ENCODE data around the gene KDM2A.

Gene KDM2A

DNA sequence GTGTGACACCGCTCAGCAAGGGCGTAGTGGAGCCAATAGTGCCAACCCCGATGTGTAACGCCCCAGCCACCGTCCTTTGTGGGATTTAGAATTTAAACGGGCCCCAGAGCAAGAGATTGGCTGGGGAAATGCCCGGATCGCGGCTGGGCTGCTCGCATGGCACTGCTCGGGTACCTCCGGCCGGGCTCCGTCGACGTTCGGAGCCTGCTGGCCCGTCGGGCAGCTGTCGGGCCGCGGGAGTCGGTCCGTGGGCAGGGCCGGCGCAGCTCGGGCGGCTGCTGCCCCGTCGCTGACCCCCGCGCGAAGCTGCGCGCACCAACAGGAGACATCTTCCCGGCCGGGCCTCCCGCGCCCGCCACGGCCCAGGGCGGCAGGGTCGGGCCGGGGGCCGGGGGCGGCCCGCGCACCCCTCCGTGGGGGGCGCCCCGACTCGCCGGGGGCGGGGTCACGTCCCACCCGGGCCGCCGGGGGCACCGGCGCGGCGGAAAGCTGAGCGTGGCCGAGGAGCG, 1.3 kb upstream of the KDM2A start:
- no peak for DNase-seq
- 17% methylated on average over 37 of the region's 65 CpGs for WGBS
- H3K36me3 ChIP-seq (ENCODE audit: control insufficient read depth in 1 of 2, insufficient read depth in 2 of 2, low read depth in 1 of 2, low read length in 2 of 2) = no peaks in the 10 kb centered on the region
- H3K9me3 ChIP-seq (ENCODE audit: control insufficient read depth, low read length) = no peaks in the 10 kb centered on the region
- peak overlapping the region; percentile 99 for H2BK120ac ChIP-seq (ENCODE audit: low read depth, low read length)
- peak overlapping the region; percentile 99 for H2BK15ac ChIP-seq (ENCODE audit: low read depth, poor library complexity, severe bottlenecking)
- H3K9ac ChIP-seq (ENCODE audit: low read length) = peak overlapping the region; percentile 87
- peak overlapping the region in 1 of 2 experiments; percentile 74 for H3K14ac ChIP-seq (ENCODE audit: low read length in 2 of 2)
- peak overlapping the region; percentile 100 for H4K8ac ChIP-seq (ENCODE audit: low read length)
- peak overlapping the region; percentile 98 for H2BK5ac ChIP-seq (ENCODE audit: low read depth, low read length, poor library complexity, severe bottlenecking)
- peak overlapping the region; percentile 2 to 59 for H3K4me3 ChIP-seq (ENCODE audit: insufficient read depth in 1 of 2, low read depth in 1 of 2, low read length in 2 of 2)
- H3K27ac ChIP-seq (ENCODE audit: low read length, poor library complexity, severe bottlenecking) = no peak overlapping the region
- peak overlapping the region; percentile 100 for H3K4ac ChIP-seq (ENCODE audit: low read depth in 1 of 2, low read length in 2 of 2)
- H2AK5ac ChIP-seq (ENCODE audit: low read length, severe bottlenecking) = peak overlapping the region; percentile 5
- no peak overlapping the region for H3K23ac ChIP-seq (ENCODE audit: low read length in 2 of 2)
- no peaks in the 10 kb centered on the region for H3K79me1 ChIP-seq (replicated peaks; ENCODE audit: low read length, poor library complexity, severe bottlenecking)
- no peaks in the 10 kb centered on the region for H3K27me3 ChIP-seq (ENCODE audit: control insufficient read depth in 1 of 2, insufficient read depth in 1 of 2, low read length in 2 of 2)
- peak overlapping the region; percentile 80 to 100 for H3K18ac ChIP-seq (ENCODE audit: low read depth in 1 of 2, low read length in 2 of 2)
- peak overlapping the region; percentile 33 for H2AFZ ChIP-seq (ENCODE audit: low read depth, low read length)
- H4K91ac ChIP-seq (ENCODE audit: low read length) = peak overlapping the region; percentile 100
- H2BK12ac ChIP-seq (ENCODE audit: low read length in 2 of 2) = peak overlapping the region in 1 of 2 experiments; percentile 23
- peak overlapping the region; percentile 91 for H3K4me2 ChIP-seq (ENCODE audit: low read length, poor library complexity, severe bottlenecking)
- H3K4me1 ChIP-seq (ENCODE audit: control insufficient read depth, insufficient read depth, low read depth, low read length) = peaks cover 16% of the 10 kb centered on the region

- peak overlapping the region; percentile 82 for H3K27ac ChIP-seq (ENCODE audit: low read length, poor library complexity, severe bottlenecking)
- under 1% methylated on average over 40 of the region's 59 CpGs for whole genome bisulfite sequencing
- H2AFZ ChIP-seq (ENCODE audit: low read depth, low read length) = peak overlapping the region; percentile 97
- H3K27me3 ChIP-seq (ENCODE audit: control insufficient read depth in 1 of 2, insufficient read depth in 1 of 2, low read length in 2 of 2) = no peaks in the 10 kb centered on the region
- peak overlapping the region; percentile 99 for H2BK15ac ChIP-seq (ENCODE audit: low read depth, poor library complexity, severe bottlenecking)
- H3K9ac ChIP-seq (ENCODE audit: low read length) = peak overlapping the region; percentile 87
- peaks cover 0 to 5% of the 10 kb centered on the region in 2 experiments for H3K36me3 ChIP-seq (ENCODE audit: control insufficient read depth in 1 of 2, insufficient read depth in 2 of 2, low read depth in 1 of 2, low read length in 2 of 2)
- peak overlapping the region in 1 of 2 experiments; percentile 95 for H3K14ac ChIP-seq (ENCODE audit: low read length in 2 of 2)
- peak overlapping the region; percentile 97 for H2AK5ac ChIP-seq (ENCODE audit: low read length, severe bottlenecking)
- peak overlapping the region; percentile 100 for H3K4ac ChIP-seq (ENCODE audit: low read depth in 1 of 2, low read length in 2 of 2)
- H2BK5ac ChIP-seq (ENCODE audit: low read depth, low read length, poor library complexity, severe bottlenecking) = peak overlapping the region; percentile 98
- H2BK120ac ChIP-seq (ENCODE audit: low read depth, low read length) = peak overlapping the region; percentile 99
- no peak for DNase-seq
- H3K9me3 ChIP-seq (ENCODE audit: control insufficient read depth, low read length) = no peaks in the 10 kb centered on the region
- peak overlapping the region; percentile 18 to 97 for H2BK12ac ChIP-seq (ENCODE audit: low read length in 2 of 2)
- peak overlapping the region; percentile 100 for H4K8ac ChIP-seq (ENCODE audit: low read length)
- peak overlapping the region; percentile 98 to 100 for H3K18ac ChIP-seq (ENCODE audit: low read depth in 1 of 2, low read length in 2 of 2)
- peak overlapping the region; percentile 100 for H4K91ac ChIP-seq (ENCODE audit: low read length)
- H3K23ac ChIP-seq (ENCODE audit: low read length in 2 of 2) = peak overlapping the region in 1 of 2 experiments; percentile 94
- H3K79me1 ChIP-seq (replicated peaks; ENCODE audit: low read length, poor library complexity, severe bottlenecking) = no peaks in the 10 kb centered on the region
- H3K4me3 ChIP-seq (ENCODE audit: insufficient read depth in 1 of 2, low read depth in 1 of 2, low read length in 2 of 2) = peak overlapping the region; percentile 59
- H3K4me2 ChIP-seq (ENCODE audit: low read length, poor library complexity, severe bottlenecking) = peak overlapping the region; percentile 91
- H3K4me1 ChIP-seq (ENCODE audit: control insufficient read depth, insufficient read depth, low read depth, low read length) = peaks cover 18% of the 10 kb centered on the region
Observed at GRCh38 chr11:67118181-67118766, 789 bp upstream of the KDM2A start.

- Histone ChIP-seq H3K9me3 (ENCODE audit: control insufficient read depth, low read length) (no peaks in the 10 kb centered on the region), H4K8ac (ENCODE audit: low read length) (peak overlapping the region; percentile 60), H3K79me1 (replicated peaks; ENCODE audit: low read length, poor library complexity, severe bottlenecking) (no peaks in the 10 kb centered on the region), H3K4ac (ENCODE audit: low read depth in 1 of 2, low read length in 2 of 2) (peak overlapping the region; percentile 84 to 99), H3K18ac (ENCODE audit: low read depth in 1 of 2, low read length in 2 of 2) (peak overlapping the region; percentile 54 to 90), H3K27me3 (ENCODE audit: control insufficient read depth in 1 of 2, insufficient read depth in 1 of 2, low read length in 2 of 2) (no peaks in the 10 kb centered on the region), H2BK5ac (ENCODE audit: low read depth, low read length, poor library complexity, severe bottlenecking) (peak overlapping the region; percentile 77), H2BK120ac (ENCODE audit: low read depth, low read length) (peak overlapping the region; percentile 92), H3K9ac (ENCODE audit: low read length) (peak overlapping the region; percentile 98), H3K14ac (ENCODE audit: low read length in 2 of 2) (peak overlapping the region; percentile 84 to 86), H3K27ac (ENCODE audit: low read length, poor library complexity, severe bottlenecking) (peak overlapping the region; percentile 70), H3K36me3 (ENCODE audit: control insufficient read depth in 1 of 2, insufficient read depth in 2 of 2, low read depth in 1 of 2, low read length in 2 of 2) (peaks cover 4 to 10% of the 10 kb centered on the region in 2 experiments), H2AK5ac (ENCODE audit: low read length, severe bottlenecking) (no peak overlapping the region), H2BK12ac (ENCODE audit: low read length in 2 of 2) (no peak overlapping the region), H3K4me2 (ENCODE audit: low read length, poor library complexity, severe bottlenecking) (peak overlapping the region; percentile 57), H3K4me3 (ENCODE audit: insufficient read depth in 1 of 2, low read depth in 1 of 2, low read length in 2 of 2) (peak overlapping the region; percentile 89 to 99), H2BK15ac (ENCODE audit: low read depth, poor library complexity, severe bottlenecking) (peak overlapping the region; percentile 100), H3K23ac (ENCODE audit: low read length in 2 of 2) (peak overlapping the region; percentile 9 to 81), H2AFZ (ENCODE audit: low read depth, low read length) (peak overlapping the region; percentile 88), H3K4me1 (ENCODE audit: control insufficient read depth, insufficient read depth, low read depth, low read length) (peaks cover 20% of the 10 kb centered on the region), H4K91ac (ENCODE audit: low read length) (peak overlapping the region; percentile 93)
- DNase-seq = peak; percentile 41
- under 1% methylated on average over 44 of the region's 61 CpGs for WGBS
Observed at GRCh38 chr11:67119585-67120391, 725 bp downstream of the KDM2A start.

DNA sequence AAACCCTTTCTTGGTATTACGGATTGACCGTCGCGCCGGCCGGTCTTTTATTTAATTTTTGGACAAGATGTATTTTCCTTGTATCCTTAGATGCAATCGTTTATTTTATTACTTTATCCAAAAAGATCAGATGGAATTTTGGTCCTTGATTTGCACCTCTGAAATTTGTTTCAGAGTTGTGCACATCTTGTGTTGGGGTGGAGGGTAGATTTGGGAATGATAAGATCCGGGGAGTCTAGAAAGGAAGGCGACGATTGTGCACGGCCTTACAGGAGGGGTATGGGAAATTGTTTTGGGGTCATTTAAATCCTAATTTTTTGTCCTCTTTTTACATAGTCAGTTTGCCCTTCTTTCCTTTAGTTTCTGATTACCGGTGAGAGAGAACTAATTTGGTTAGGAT, 1.4 kb downstream of the KDM2A start:
- Histone ChIP-seq H3K36me3 (ENCODE audit: control insufficient read depth in 1 of 2, insufficient read depth in 2 of 2, low read depth in 1 of 2, low read length in 2 of 2) (peaks cover 7 to 13% of the 10 kb centered on the region in 2 experiments), H2BK120ac (ENCODE audit: low read depth, low read length) (no peak overlapping the region), H2BK5ac (ENCODE audit: low read depth, low read length, poor library complexity, severe bottlenecking) (no peak overlapping the region), H3K9me3 (ENCODE audit: control insufficient read depth, low read length) (no peaks in the 10 kb centered on the region), H3K18ac (ENCODE audit: low read depth in 1 of 2, low read length in 2 of 2) (no peak overlapping the region), H3K27ac (ENCODE audit: low read length, poor library complexity, severe bottlenecking) (no peak overlapping the region), H3K4me1 (ENCODE audit: control insufficient read depth, insufficient read depth, low read depth, low read length) (peaks cover 21% of the 10 kb centered on the region), H2AFZ (ENCODE audit: low read depth, low read length) (no peak overlapping the region), H4K8ac (ENCODE audit: low read length) (no peak overlapping the region), H3K14ac (ENCODE audit: low read length in 2 of 2) (no peak overlapping the region), H3K79me1 (replicated peaks; ENCODE audit: low read length, poor library complexity, severe bottlenecking) (no peaks in the 10 kb centered on the region), H2AK5ac (ENCODE audit: low read length, severe bottlenecking) (no peak overlapping the region), H3K27me3 (ENCODE audit: control insufficient read depth in 1 of 2, insufficient read depth in 1 of 2, low read length in 2 of 2) (no peaks in the 10 kb centered on the region), H3K9ac (ENCODE audit: low read length) (peak overlapping the region; percentile 98), H2BK12ac (ENCODE audit: low read length in 2 of 2) (no peak overlapping the region), H3K4me2 (ENCODE audit: low read length, poor library complexity, severe bottlenecking) (peak overlapping the region; percentile 57), H3K4me3 (ENCODE audit: insufficient read depth in 1 of 2, low read depth in 1 of 2, low read length in 2 of 2) (peak overlapping the region; percentile 14 to 99), H2BK15ac (ENCODE audit: low read depth, poor library complexity, severe bottlenecking) (no peak overlapping the region), H4K91ac (ENCODE audit: low read length) (no peak overlapping the region), H3K23ac (ENCODE audit: low read length in 2 of 2) (no peak overlapping the region), H3K4ac (ENCODE audit: low read depth in 1 of 2, low read length in 2 of 2) (no peak overlapping the region)
- no peak for DNase-seq
- WGBS = 0% methylated on average over 2 of the region's 12 CpGs

Data from mesenchymal stem cell (in vitro differentiated cells and primary cell).